Measurements from ENCODE around the gene PTPN18. TPM values are rescaled to one million over a fixed set of nuclear protein-coding genes. Genes with fewer than 3 reads are reported as not detected.
A peak's percentile ranks its signal among the peaks of the same experiment; 100 is the strongest.

The PTPN18 gene
- total and polyA plus RNA-seq, 7 donors = 30.0 to 113 (median 39.2) TPM

DNA sequence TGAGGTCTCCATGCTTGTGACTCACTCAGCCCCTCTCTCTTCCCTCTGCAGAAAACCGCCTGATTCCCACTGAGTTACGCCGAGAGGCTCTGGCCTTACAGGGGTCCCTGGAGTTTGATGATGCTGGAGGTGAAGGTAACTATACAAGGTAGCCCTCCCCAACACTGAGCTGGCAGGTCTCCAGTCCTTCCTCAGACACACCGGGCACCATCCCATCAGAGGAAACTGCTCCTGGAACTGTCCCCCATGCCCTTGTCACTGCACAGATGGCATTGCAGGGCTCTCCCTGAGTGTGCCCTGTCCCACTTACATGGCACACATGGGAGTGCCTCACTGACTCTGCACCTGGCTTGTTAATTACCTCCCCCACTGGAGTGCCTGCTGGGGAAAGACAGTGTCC is 11.3 kb upstream of the PTPN18 start:
- no peak for TF ChIP-seq POLR2AphosphoS5 (IDR thresholded peaks at IDR 0.05)
- no peak for TF ChIP-seq POLR2A (IDR thresholded peaks at IDR 0.05)
- no peak for TF ChIP-seq EP300 (IDR thresholded peaks at IDR 0.05)
- TF ChIP-seq, protein P1, sequence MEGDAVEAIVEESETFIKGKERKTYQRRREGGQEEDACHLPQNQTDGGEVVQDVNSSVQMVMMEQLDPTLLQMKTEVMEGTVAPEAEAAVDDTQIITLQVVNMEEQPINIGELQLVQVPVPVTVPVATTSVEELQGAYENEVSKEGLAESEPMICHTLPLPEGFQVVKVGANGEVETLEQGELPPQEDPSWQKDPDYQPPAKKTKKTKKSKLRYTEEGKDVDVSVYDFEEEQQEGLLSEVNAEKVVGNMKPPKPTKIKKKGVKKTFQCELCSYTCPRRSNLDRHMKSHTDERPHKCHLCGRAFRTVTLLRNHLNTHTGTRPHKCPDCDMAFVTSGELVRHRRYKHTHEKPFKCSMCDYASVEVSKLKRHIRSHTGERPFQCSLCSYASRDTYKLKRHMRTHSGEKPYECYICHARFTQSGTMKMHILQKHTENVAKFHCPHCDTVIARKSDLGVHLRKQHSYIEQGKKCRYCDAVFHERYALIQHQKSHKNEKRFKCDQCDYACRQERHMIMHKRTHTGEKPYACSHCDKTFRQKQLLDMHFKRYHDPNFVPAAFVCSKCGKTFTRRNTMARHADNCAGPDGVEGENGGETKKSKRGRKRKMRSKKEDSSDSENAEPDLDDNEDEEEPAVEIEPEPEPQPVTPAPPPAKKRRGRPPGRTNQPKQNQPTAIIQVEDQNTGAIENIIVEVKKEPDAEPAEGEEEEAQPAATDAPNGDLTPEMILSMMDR (IDR thresholded peaks at IDR 0.05) = no peak
- 97% methylated on average over 4 of the region's 4 CpGs for WGBS, 2 donors
- H3K27me3 ChIP-seq = no peaks in the 10 kb centered on the region
- H3K4me1 ChIP-seq = peaks cover 0 to 25% (median 23%) of the 10 kb centered on the region in 4 donors
- no peak for DNase-seq
- intact Hi-C loops (cut with DNase I) = loop anchor here (5.0 kb wide), 1 partner anchor 467 kb away; no protein-coding TSS in a partner anchor
- H3K9me3 ChIP-seq = no peaks in the 10 kb centered on the region
- no peak overlapping the region for H3K27ac ChIP-seq
- no peak overlapping the region for H3K4me3 ChIP-seq
- H3K36me3 ChIP-seq = peaks cover 19 to 62% (median 32%) of the 10 kb centered on the region in 4 donors

DNA sequence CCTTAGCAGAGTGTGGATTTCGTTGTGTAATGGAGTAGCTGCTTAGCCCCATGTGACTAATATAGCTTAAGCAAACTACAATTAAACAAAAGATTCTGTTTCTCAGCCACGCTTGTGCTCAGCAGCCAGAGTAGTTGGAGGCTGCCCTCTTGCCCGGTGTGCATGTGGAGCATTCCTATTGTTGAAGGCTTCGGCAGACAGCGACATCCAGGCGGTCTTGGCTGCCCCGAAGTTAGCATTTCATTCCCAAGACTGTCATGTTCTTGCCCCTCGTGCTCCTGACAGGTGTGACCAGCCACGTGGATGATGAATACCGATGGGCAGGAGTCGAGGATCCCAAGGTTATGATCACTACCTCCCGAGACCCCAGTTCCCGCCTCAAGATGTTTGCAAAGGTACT is 10.8 kb upstream of the PTPN18 start:
- no peak for DNase-seq
- Histone ChIP-seq H3K36me3 (peaks cover 19 to 56% (median 32%) of the 10 kb centered on the region in 4 donors), H3K9me3 (no peaks in the 10 kb centered on the region), H3K27me3 (no peaks in the 10 kb centered on the region), H3K4me1 (peaks cover 0 to 25% (median 23%) of the 10 kb centered on the region in 4 donors), H3K4me3 (no peak overlapping the region), H3K27ac (no peak overlapping the region)
- intact Hi-C loops (cut with DNase I) = no loop called here
- TF ChIP-seq, protein P1 (IDR thresholded peaks at IDR 0.05) = no peak
- TF ChIP-seq EP300 (IDR thresholded peaks at IDR 0.05) (no peak), POLR2A (IDR thresholded peaks at IDR 0.05) (no peak), POLR2AphosphoS5 (IDR thresholded peaks at IDR 0.05) (no peak)
- WGBS, 2 donors = 96 to 97% methylated on average over 13 of the region's 13 CpGs

DNA sequence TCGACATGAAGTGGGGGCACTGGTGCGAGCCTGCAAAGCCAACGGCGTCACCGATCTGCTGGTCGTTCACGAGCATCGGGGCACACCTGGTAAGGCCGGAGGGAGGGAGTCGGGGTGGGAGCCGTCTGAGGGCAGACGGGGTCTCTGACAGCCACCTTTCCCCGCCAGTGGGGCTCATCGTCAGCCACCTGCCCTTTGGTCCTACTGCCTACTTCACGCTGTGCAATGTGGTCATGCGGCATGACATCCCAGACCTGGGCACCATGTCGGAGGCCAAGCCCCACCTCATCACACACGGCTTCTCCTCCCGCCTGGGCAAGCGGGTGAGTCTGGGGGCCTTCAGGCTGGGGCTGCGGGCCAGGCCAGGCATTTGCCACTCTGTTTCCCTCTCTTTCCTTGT is 10.2 kb upstream of the PTPN18 start:
- no peaks in the 10 kb centered on the region for H3K27me3 ChIP-seq
- WGBS, 2 donors = 97% methylated on average over 21 of the region's 21 CpGs
- DNase-seq = no peak
- intact Hi-C loops (cut with DNase I) = no loop called here
- H3K4me1 ChIP-seq = peaks cover 0 to 25% (median 23%) of the 10 kb centered on the region in 4 donors
- H3K9me3 ChIP-seq = no peaks in the 10 kb centered on the region
- TF ChIP-seq POLR2A (IDR thresholded peaks at IDR 0.05) (no peak), EP300 (IDR thresholded peaks at IDR 0.05) (no peak), POLR2AphosphoS5 (IDR thresholded peaks at IDR 0.05) (no peak)
- TF ChIP-seq, protein P1 (IDR thresholded peaks at IDR 0.05) = no peak
- H3K4me3 ChIP-seq = no peak overlapping the region
- H3K36me3 ChIP-seq = peaks cover 19 to 51% (median 32%) of the 10 kb centered on the region in 4 donors
- H3K27ac ChIP-seq = no peak overlapping the region

DNA sequence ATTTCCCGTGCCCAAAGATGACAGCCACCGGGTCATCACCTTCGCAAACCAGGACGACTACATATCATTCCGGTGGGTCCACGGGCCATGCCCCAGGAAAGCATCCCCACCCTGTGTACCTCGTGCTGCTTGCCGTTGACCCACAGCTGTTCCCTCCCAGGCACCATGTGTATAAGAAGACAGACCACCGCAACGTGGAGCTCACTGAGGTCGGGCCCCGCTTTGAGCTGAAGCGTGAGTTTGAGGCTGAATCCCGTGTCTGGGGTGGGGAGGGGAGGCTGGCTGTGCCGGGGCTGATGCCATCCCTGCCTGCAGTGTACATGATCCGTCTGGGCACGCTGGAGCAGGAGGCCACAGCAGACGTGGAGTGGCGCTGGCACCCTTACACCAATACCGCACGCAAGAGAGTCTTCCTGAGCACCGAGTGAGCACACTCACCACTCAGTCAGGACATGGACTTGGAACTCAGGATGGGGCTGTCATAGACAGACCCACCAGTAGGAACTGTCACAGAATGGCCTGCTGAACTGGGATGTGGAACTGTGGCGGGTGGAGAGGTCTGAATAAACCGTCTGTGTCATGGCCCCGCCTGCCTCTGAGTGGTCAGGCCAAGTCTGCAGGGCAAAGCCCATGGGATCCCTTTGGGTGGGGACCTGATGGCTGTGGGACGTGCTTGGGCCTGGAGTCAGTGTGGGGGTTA is 9.7 kb upstream of the PTPN18 start:
- Histone ChIP-seq H3K27me3 (no peaks in the 10 kb centered on the region), H3K27ac (no peak overlapping the region), H3K4me1 (peaks cover 0 to 21% (median 18%) of the 10 kb centered on the region in 4 donors), H3K4me3 (no peak overlapping the region), H3K9me3 (no peaks in the 10 kb centered on the region), H3K36me3 (peaks cover 19 to 49% (median 32%) of the 10 kb centered on the region in 4 donors)
- TF ChIP-seq, protein P1 (IDR thresholded peaks at IDR 0.05) = no peak
- TF ChIP-seq EP300 (IDR thresholded peaks at IDR 0.05) = no peak
- TF ChIP-seq POLR2A (IDR thresholded peaks at IDR 0.05) = no peak
- no peak for TF ChIP-seq POLR2AphosphoS5 (IDR thresholded peaks at IDR 0.05)
- intact Hi-C loops (cut with DNase I) = no loop called here
- 94% methylated on average over 26 of the region's 26 CpGs for WGBS, 2 donors
- peak; percentile 63 for DNase-seq

Data from sigmoid colon (tissue), 7 donors.